ENCODE measurements around the gene PXN. TPM values are rescaled to one million over a fixed set of nuclear protein-coding genes. Genes with fewer than 3 reads are reported as not detected.
"Not testable (repeated sequence)": the region's sequence is repeated elsewhere in the genome, so short reads cannot be mapped to it uniquely, and the experiment has no call there.

Gene PXN
- polyA plus RNA-seq, 1 experiment, result 35.0 TPM

- Histone ChIP-seq H3K9me3 (ENCODE audit: control insufficient read depth, insufficient read depth, low read length) (no peaks in the 10 kb centered on the region; the same call in 1 of the 2 replicates), H3K27ac (ENCODE audit: low read depth, low read length) (no peak overlapping the region), H3K27me3 (ENCODE audit: control insufficient read depth, insufficient read depth, low read length) (no peaks in the 10 kb centered on the region), H3K4me3 (ENCODE audit: low read depth, low read length) (no peak overlapping the region)
- ChIA-PET CTCF (interaction anchor here (1.1 to 1.8 kb wide), 3 partner anchors 10 to 55 kb away, joined by 4 to 9 read pairs (median 7); partner anchors contain the start of gene RPLP0), POLR2A (interaction anchor here (1.4 to 3.0 kb wide), 2 partner anchors 11 to 80 kb away, joined by 3 to 24 read pairs; partner anchors contain the start of genes RNU4-2 and RPLP0)
- no peak for DNase-seq (ENCODE audit: low read depth, low spot score)
- TF ChIP-seq, protein P1, sequence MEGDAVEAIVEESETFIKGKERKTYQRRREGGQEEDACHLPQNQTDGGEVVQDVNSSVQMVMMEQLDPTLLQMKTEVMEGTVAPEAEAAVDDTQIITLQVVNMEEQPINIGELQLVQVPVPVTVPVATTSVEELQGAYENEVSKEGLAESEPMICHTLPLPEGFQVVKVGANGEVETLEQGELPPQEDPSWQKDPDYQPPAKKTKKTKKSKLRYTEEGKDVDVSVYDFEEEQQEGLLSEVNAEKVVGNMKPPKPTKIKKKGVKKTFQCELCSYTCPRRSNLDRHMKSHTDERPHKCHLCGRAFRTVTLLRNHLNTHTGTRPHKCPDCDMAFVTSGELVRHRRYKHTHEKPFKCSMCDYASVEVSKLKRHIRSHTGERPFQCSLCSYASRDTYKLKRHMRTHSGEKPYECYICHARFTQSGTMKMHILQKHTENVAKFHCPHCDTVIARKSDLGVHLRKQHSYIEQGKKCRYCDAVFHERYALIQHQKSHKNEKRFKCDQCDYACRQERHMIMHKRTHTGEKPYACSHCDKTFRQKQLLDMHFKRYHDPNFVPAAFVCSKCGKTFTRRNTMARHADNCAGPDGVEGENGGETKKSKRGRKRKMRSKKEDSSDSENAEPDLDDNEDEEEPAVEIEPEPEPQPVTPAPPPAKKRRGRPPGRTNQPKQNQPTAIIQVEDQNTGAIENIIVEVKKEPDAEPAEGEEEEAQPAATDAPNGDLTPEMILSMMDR (IDR thresholded peaks at IDR 0.05; ENCODE audit: low read depth, low read length), result no peak
Observed at GRCh38 chr12:120211243-120211903, 54.2 kb downstream of the PXN start.

DNA sequence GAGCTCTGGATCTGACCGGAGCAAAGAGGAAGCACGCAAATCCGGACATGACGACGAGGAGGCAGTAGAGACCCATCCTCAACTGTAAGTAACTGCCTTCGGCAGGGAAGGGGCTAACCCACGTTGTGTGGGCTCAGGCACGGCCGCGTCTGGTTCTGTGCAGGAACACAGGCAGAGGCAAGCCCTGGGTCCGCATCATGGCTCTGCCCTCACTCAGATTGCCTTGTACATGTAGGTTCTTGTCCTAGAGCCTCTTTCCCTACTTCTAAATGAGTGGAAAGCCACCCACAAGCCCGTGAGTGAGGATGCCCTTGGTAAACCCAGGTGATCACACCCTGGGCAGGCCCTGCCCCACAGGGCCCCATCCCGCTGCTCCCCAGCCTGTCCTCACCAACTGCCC lies 55.7 kb downstream of the PXN start:
- Histone ChIP-seq H3K27ac (ENCODE audit: low read depth, low read length) (no peak overlapping the region), H3K4me3 (ENCODE audit: low read depth, low read length) (no peak overlapping the region), H3K9me3 (ENCODE audit: control insufficient read depth, insufficient read depth, low read length) (no peaks in the 10 kb centered on the region; the same call in 1 of the 2 replicates), H3K27me3 (ENCODE audit: control insufficient read depth, insufficient read depth, low read length) (no peaks in the 10 kb centered on the region)
- DNase-seq (ENCODE audit: low read depth, low spot score), result no peak
- POLR2A ChIA-PET, result interaction anchor here (1.2 kb wide), 1 partner anchor 9 kb away, joined by 7 read pairs; the partner anchor contains the start of gene RPLP0
- TF ChIP-seq, protein P1 (IDR thresholded peaks at IDR 0.05; ENCODE audit: low read depth, low read length), result no peak
- CTCF ChIA-PET, result interaction anchor here (0.7 to 1.4 kb wide), 2 partner anchors 9 to 19 kb away, joined by 3 to 5 read pairs; no protein-coding TSS in a partner anchor

- POLR2A ChIA-PET, result no interaction called here
- no peak overlapping the region for H3K4me3 ChIP-seq (ENCODE audit: low read depth, low read length)
- TF ChIP-seq, protein P1 (IDR thresholded peaks at IDR 0.05; ENCODE audit: low read depth, low read length), result no peak
- DNase-seq (ENCODE audit: low read depth, low spot score), result no peak
- no peaks in the 10 kb centered on the region; the same call in 1 of the 2 replicates for H3K9me3 ChIP-seq (ENCODE audit: control insufficient read depth, insufficient read depth, low read length)
- CTCF ChIA-PET, result interaction anchor here (1.0 kb wide), 2 partner anchors 22 to 58 kb away, joined by 3 to 4 read pairs; partner anchors contain the start of gene PXN
- H3K27me3 ChIP-seq (ENCODE audit: control insufficient read depth, insufficient read depth, low read length), result no peaks in the 10 kb centered on the region
- no peak overlapping the region for H3K27ac ChIP-seq (ENCODE audit: low read depth, low read length)
Observed at GRCh38 chr12:120207227-120207626, 58.3 kb downstream of the PXN start.

- not testable (repeated sequence) for H3K27me3 ChIP-seq (ENCODE audit: control insufficient read depth, insufficient read depth, low read length); DNase-seq (ENCODE audit: low read depth, low spot score); H3K4me3 ChIP-seq (ENCODE audit: low read depth, low read length); H3K9me3 ChIP-seq (ENCODE audit: control insufficient read depth, insufficient read depth, low read length); H3K27ac ChIP-seq (ENCODE audit: low read depth, low read length)
- CTCF ChIA-PET, result interaction anchor here (1.0 kb wide), 2 partner anchors 23 to 59 kb away, joined by 3 to 4 read pairs; partner anchors contain the start of gene PXN
- POLR2A ChIA-PET, result interaction anchor here (0.6 kb wide), 1 partner anchor 91 kb away, joined by 3 read pairs; no protein-coding TSS in a partner anchor
Observed at GRCh38 chr12:120206781-120207180, 58.7 kb downstream of the PXN start.

DNA sequence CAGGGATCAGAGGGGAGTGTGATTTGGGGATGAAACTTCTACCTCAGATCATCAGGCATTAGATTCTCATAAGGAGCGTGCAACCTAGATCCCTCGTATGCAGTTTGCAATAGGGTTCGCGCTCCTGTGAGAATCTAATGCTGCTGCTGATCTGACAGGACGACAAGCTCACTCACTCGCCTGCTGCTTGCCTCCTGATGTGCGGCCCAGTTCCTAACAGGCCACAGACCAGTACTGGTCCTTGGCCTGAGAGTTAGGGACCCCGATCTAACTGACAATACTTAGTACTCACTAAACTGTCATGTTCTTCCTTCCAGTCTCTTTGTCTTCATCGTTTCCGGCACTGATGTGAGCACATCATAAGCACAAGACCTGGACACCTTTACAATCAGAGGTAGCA lies 59.3 kb downstream of the PXN start:
- CTCF ChIA-PET, result no interaction called here
- no peak for DNase-seq (ENCODE audit: low read depth, low spot score)
- Histone ChIP-seq H3K27ac (ENCODE audit: low read depth, low read length) (no peak overlapping the region), H3K27me3 (ENCODE audit: control insufficient read depth, insufficient read depth, low read length) (no peaks in the 10 kb centered on the region), H3K9me3 (ENCODE audit: control insufficient read depth, insufficient read depth, low read length) (no peaks in the 10 kb centered on the region; the same call in 1 of the 2 replicates), H3K4me3 (ENCODE audit: low read depth, low read length) (no peak overlapping the region)
- TF ChIP-seq, protein P1 (IDR thresholded peaks at IDR 0.05; ENCODE audit: low read depth, low read length), result no peak
- POLR2A ChIA-PET, result interaction anchor here (0.6 kb wide), 1 partner anchor 90 kb away, joined by 3 read pairs; no protein-coding TSS in a partner anchor

Measured in AG04450 (cell line).